ENCODE data around the gene ULK4. TPM values are rescaled to one million over a fixed set of nuclear protein-coding genes. Genes with fewer than 3 reads are reported as not detected.

The ULK4 gene
- total and polyA plus RNA-seq, 2 experiments from 2014 or later, result 1.8 to 3.7 TPM

DNA sequence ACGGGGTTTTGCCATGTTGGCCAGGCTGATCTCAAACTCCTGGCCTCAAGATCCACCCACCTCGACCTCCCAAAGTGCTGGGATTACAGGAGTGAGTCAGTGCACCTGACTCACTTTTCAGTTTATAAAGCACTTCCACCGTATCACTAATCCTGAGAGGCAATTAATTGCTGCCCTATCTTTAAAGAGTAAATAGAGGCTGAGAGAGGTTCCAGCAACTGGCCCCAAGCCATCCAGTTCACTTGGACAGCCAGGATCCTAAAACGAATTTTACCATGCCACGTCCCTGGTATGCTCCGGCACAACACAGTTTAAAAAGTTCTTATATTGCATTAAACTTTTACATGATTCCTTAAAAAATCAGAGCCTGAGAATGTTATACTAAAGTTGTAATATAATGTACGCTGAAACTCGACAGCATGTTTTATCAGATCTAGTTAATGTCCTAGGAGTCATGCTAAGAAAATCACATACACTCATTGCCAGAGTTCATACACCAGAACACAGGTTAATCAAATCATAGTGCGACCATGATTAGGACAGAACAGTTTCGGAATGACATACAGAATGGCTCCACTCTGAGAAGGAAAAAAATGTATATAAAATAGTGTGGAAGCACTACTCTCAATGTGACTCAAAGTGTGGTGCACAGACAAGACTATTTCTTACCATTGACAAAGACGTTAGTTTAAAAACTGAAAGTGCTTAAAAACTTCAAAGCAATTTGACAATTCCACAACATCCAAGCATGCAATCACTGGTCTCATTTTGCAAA lies 125.4 kb downstream of the ULK4 start:
- Histone ChIP-seq H3K9me3 (ENCODE audit: low read depth) (no peaks in the 10 kb centered on the region), H3K36me3 (no peaks in the 10 kb centered on the region), H3K27me3 (no peaks in the 10 kb centered on the region), H3K4me1 (ENCODE audit: low read depth) (no peaks in the 10 kb centered on the region), H3K27ac (no peak overlapping the region), H3K4me3 (no peak overlapping the region)
- no peak for DNase-seq (ENCODE audit: low read depth in 1 of 2, low spot score in 1 of 2)
- TF ChIP-seq, protein P1, sequence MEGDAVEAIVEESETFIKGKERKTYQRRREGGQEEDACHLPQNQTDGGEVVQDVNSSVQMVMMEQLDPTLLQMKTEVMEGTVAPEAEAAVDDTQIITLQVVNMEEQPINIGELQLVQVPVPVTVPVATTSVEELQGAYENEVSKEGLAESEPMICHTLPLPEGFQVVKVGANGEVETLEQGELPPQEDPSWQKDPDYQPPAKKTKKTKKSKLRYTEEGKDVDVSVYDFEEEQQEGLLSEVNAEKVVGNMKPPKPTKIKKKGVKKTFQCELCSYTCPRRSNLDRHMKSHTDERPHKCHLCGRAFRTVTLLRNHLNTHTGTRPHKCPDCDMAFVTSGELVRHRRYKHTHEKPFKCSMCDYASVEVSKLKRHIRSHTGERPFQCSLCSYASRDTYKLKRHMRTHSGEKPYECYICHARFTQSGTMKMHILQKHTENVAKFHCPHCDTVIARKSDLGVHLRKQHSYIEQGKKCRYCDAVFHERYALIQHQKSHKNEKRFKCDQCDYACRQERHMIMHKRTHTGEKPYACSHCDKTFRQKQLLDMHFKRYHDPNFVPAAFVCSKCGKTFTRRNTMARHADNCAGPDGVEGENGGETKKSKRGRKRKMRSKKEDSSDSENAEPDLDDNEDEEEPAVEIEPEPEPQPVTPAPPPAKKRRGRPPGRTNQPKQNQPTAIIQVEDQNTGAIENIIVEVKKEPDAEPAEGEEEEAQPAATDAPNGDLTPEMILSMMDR (IDR thresholded peaks at IDR 0.05; ENCODE audit: low read depth, low read length), result no peak

DNA sequence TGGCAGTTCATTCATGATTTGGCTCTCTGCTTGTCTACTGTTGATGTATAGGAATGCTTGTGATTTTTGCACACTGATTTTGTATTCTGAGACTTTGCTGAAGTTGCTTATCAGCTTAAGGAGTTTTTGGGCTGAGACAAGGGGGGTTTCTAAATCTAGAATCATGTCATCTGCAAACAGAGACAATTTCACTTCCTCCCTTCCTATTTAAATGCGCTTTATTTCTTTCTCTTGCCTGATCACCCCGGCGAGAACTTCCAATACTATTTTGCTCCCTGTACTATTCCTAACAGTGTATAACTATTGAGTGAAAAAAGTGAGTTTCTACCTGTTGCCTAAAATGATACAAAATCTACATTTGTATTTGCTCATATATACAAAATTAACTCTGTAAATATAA lies 128.3 kb downstream of the ULK4 start:
- H3K27ac ChIP-seq, result no peak overlapping the region
- no peaks in the 10 kb centered on the region for H3K27me3 ChIP-seq
- no peak overlapping the region for H3K4me3 ChIP-seq
- H3K36me3 ChIP-seq, result no peaks in the 10 kb centered on the region
- no peaks in the 10 kb centered on the region for H3K4me1 ChIP-seq (ENCODE audit: low read depth)
- no peaks in the 10 kb centered on the region for H3K9me3 ChIP-seq (ENCODE audit: low read depth)
- no peak for DNase-seq (ENCODE audit: low read depth in 1 of 2, low spot score in 1 of 2)
- TF ChIP-seq, protein P1 (IDR thresholded peaks at IDR 0.05; ENCODE audit: low read depth, low read length), result no peak

DNA sequence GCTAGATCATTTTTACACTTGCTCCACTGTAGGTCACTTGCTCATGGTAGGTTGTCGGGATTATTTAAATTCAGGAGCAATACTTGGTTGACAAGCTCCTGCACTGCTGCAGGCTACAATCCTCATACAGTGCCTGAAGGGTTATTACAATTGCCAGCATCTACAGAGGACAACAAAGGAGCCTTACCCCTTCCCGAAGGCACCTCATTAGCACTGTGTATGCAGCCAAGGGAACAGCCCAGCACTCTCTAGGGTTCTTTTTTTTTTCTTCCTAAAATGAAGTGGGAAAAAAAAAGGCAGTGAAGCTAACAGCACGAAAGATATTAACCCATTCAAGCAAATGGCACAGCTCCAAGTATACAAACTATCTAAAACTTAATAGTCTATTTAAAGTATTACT lies 142.7 kb downstream of the ULK4 start:
- TF ChIP-seq, protein P1 (IDR thresholded peaks at IDR 0.05; ENCODE audit: low read depth, low read length), result no peak
- H3K27ac ChIP-seq, result no peak overlapping the region
- no peaks in the 10 kb centered on the region for H3K9me3 ChIP-seq (ENCODE audit: low read depth)
- H3K4me3 ChIP-seq, result no peak overlapping the region
- DNase-seq (ENCODE audit: low read depth in 1 of 2, low spot score in 1 of 2), result no peak
- H3K27me3 ChIP-seq, result no peaks in the 10 kb centered on the region
- H3K36me3 ChIP-seq, result no peaks in the 10 kb centered on the region
- H3K4me1 ChIP-seq (ENCODE audit: low read depth), result no peaks in the 10 kb centered on the region

DNA sequence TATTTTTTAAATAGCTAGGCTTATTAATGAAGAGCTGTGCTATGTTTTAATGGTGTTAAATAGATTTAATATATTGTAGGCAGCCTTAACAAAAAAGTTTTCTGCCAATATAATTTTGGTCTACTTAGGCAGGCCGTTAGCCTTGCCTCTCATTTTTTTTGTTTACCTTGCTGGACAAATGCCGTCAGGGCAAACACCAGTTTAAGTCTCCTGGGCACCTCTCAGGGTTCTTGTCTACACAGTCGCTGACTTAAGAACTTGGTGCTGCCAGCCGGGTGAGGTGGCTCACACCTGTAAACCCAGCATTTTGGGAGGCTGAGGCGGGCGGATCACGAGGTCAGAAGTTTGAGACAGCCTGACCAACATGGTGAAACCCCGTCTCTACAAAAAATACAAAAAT lies 153.3 kb downstream of the ULK4 start:
- no peaks in the 10 kb centered on the region for H3K27me3 ChIP-seq
- no peaks in the 10 kb centered on the region for H3K36me3 ChIP-seq
- TF ChIP-seq, protein P1 (IDR thresholded peaks at IDR 0.05; ENCODE audit: low read depth, low read length), result no peak
- H3K9me3 ChIP-seq (ENCODE audit: low read depth), result no peaks in the 10 kb centered on the region
- H3K4me1 ChIP-seq (ENCODE audit: low read depth), result peaks cover 8% of the 10 kb centered on the region
- no peak for DNase-seq (ENCODE audit: low read depth in 1 of 2, low spot score in 1 of 2)
- H3K27ac ChIP-seq, result no peak overlapping the region
- no peak overlapping the region for H3K4me3 ChIP-seq

DNA sequence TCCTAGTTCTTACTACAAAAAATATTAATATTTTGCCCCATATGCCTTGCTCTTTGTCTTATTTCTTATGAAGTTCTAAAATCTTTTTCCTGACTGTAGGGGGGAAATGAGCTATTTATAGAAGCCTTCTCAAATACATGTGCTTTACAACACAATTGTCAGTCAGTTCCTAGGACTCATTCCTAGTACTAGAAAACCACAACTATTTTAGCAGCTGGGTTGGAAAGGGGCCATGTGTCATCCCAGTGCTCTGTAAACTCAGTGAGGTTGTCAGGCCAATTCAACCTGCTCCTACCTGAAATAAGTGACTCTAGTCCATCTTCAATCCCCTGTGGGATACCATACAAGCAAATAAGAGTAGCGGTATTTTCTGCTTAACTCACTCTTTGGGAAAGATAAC lies 153.8 kb downstream of the ULK4 start:
- Histone ChIP-seq H3K27me3 (no peaks in the 10 kb centered on the region), H3K4me1 (ENCODE audit: low read depth) (peaks cover 8% of the 10 kb centered on the region), H3K36me3 (no peaks in the 10 kb centered on the region), H3K4me3 (no peak overlapping the region), H3K9me3 (ENCODE audit: low read depth) (no peaks in the 10 kb centered on the region), H3K27ac (no peak overlapping the region)
- peak; percentile 6 to 68 for DNase-seq (ENCODE audit: low read depth in 1 of 2, low spot score in 1 of 2)
- TF ChIP-seq, protein P1 (IDR thresholded peaks at IDR 0.05; ENCODE audit: low read depth, low read length), result no peak

Data from cardiac muscle cell (in vitro differentiated cells and primary cell).